Dermis microvascular lymphatic vessel endothelial cell (primary cell): Measurements from ENCODE around the gene FBXO30. TPM values are rescaled to one million over a fixed set of nuclear protein-coding genes. Genes with fewer than 3 reads are reported as not detected.

ENCODE experiments used
- DNase-seq, 2 donors: peaks; one replicate each; pipeline versions ENCODE4 v3.0.0 to v3.0.0-alpha.2; 2010; ENCODE audit warnings: low read depth in 2 of 2
- total RNA-seq: library from RNA; depleted of rRNA; stranded (reverse); fragments of >200 nt; gene quantifications from 2 replicates; pipeline ENCODE4 v1.2.1, GENCODE V29; 2014

FBXO30 gene
- total RNA-seq, 1 donor from 2014 or later: 11.4 TPM

DNA sequence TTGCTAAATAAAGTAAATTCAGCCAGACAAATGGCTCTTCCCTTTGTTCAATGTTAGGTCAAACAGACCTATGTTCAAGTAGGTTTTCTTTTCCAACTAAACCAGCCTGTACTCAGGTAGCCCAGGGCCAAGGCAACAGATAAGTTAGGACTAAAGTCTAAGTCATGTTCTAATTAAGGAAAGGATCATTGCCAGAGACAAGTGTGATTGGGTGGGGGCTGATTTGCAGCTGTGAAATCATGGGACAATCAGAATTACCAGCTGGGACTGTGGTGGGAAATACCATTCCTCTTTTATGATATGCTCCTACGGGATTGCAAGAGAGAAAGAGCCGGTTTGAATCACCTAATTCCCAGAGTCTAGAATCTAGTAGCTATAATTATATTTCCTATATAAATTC is 4.2 kb upstream of the FBXO30 start:
- DNase-seq: no peak

DNA sequence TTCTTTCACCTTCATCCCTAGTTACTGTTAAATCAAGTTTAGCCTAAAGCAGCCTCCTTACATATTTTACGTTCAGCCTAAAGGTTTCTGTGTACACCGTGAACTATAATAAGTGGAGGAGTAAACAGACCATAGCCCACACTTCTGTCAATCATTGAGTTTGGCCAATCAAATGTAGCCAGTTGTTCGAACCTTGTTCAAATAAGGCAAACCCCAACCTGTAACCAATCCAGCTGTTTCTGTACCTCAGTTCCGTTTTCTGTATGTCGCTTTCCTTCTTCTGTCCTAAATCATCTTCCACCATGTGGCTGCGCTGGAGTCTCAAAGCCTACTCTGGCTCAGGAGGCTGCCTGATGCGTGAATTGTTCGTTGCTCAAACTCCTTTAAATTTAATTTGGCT is 1.8 kb upstream of the FBXO30 start:
- no peak for DNase-seq

DNA sequence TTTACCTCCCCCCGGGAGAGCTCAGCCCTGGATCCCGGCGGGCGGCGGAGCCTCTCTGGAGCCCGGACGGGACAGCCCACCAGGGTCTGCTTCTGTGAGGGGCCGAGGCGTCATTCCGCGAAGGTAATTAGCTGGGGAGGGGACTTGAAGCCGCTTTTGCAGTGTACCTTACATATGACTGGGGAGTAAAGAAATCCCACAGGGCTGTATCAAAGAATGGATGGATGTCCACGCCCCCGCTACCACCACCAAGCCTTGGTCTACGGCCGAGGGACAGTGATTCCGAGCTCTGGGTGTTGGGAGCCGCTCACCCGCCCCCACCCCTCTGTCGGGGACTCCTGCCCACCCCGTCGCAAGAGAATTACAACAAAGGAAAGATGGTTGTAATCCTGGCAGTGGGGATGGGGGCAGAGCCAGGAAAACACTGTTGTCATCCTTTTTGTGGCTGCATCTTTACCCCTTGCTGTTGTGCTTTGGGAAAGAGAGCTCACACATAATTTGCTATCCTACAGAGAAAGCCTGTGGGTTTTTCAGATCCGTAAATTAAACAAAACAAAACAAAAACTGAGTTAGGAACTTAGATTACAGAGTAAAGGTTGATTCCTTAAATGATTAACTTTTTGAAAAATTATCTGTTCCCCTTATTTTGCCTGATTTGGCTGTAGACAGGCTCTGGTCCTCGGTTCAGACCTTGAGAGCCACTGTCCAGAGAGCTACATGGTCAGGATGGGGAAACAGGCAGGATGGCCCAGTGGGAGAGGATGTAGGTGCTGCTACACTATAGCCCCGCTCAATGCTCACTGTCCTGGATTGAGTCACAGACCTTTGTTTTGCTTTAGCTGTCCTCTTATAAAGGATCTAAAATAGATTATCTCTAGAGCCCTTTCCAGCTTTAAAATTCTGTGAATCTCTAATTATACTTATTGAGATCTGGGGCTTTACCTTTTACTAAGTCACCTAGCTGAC is 997 bp upstream of the FBXO30 start:
- DNase-seq: peak in 1 of 2 donors; percentile 33

DNA sequence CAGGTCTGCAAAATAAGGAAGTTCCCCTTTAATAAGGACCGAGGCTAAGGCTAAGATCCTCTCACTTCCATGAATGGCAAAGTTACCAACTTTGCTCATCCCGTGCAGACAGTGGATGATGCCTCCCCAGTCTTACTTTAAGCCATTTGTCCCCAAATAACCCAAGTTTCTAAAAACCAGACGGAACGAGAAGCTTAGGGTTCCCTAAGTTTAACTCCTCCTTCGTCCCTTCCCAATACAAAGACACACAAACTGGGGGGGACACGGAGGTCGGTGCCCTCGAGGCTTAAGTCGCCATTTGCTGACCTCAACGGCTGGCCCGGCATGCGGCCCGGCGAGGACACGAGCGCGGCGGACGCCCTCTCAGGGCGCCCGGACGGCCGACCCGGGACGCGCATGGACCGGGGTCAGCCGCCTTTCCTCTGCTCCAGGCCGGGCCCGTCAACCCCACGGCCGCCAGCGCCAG is 527 bp downstream of the FBXO30 start:
- DNase-seq: peak in 1 of 2 donors; percentile 49

DNA sequence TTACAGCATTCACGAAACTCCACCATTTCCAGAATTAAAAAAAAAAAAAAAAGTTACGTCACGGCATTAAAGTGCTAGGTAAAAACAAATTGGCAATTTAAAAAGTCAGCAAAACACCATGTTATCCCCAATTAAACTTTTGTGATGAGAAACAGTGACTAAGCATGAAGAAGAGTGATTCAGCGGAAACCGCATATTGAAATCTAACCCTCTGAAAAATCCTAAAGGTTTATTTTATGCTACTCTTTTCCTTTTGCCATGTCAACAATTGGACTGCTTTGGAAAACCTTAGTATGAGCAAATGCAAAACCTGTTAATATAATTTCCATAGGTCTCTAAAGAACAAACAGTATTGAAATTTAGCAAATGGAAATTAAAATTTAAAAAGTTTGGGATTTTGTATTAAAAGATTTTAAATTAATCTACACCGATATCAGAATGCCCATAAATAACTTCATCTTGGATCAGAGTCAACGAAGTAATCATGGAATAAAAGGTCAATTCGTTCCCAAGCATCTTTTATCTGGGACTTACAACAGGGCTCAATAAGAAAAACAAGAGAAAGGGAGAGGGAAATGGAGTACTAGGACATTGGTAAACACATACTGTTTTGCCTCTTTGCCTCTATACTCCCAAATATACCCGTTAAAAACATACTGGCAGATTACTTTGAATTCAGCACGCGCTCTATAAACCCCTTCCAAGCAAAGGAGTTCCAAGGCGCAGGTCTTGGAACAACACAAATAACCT is 1.1 kb downstream of the FBXO30 start:
- DNase-seq: peak; percentile 60 to 77

DNA sequence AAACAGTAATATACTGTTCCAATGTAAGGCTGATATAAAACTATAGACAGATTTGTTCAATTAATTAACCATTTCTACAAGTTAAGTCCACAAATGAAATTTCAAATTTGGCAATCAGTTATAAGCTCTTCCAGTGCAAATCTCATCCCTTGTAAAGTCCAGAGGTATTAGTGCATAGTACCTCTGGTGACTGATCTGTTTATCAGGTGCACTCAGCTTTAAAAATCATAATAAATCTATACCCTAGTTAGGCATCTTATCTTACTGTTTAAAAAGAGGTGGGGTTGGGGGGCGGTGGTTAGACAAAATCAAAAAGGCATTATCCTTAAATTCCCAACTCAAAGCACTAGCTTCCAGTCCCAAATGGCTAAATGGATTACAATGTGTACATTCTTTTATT is 2.9 kb downstream of the FBXO30 start:
- DNase-seq: no peak

DNA sequence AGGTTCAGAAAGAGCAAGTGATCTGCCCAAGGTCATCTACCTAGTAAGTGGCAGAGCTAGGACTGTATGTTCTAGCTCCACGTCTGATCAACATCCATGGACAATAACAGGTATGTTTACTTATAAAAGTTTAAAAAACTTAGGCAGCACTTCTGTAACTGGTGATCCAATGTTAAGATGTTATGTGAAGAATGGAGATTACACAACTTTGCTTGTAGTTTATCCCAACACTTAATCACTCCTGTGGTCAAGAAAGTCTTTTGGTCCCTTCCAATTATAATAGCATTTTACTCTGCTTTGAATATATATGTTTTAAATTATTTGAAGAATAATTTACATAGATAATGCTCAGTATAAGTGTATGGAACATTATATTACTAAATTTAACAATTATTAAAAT is 4.8 kb downstream of the FBXO30 start:
- no peak for DNase-seq

DNA sequence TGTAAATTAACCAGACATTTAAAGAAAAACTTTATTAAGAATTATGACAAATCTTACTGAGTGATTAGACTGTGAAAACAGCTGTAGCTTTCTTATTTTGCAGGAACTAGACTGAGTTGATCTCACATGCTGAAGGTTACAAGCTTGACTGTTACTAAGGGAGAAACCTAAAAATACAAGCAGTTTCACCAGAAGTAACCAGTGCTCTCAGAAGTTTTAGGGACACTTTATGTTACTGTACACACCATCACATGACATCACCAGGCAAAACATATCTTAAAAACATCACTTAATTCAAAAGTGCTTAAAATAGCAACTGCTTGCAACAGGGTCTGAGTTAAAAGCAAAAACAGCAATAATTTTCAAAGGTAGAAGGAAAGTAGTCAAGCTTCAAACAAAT is 5.4 kb downstream of the FBXO30 start:
- DNase-seq: no peak

DNA sequence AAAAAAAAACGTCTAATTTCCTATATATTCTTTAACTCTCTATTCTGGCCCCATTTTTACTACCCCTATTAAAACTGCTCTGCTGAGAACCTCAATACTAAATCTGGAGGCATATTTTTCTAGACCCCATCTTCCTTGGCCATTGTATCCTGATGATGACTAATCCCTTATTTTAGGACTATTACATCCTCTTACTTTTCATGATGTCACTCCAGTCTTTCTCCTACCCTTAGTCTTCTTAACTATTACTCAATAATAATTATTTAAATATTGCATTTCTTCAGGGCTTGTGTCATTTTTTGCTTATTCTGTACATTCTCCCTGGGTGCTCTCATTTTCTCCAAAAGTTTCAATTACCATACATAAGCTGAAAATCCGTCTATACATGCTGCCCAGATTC is 6.4 kb downstream of the FBXO30 start:
- no peak for DNase-seq

DNA sequence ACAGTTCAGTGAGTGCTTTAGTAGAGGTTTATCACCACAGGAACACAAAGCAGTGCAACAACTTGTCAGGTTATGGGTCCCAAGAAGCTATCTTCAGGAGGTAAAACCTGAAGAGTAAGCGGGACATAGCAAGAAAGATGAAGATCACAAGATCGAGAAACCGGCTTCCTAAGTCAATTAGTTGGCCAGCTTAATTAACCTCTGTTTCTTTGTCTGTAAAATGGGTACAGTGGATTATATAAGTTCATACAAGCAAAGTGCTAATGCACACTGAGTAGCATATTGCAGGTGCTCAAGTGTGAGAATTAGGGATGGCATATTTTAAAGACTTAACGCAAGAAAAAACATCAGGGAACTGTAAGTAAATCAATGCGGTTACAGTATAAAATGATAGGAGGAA is 12.5 kb downstream of the FBXO30 start:
- DNase-seq: no peak

DNA sequence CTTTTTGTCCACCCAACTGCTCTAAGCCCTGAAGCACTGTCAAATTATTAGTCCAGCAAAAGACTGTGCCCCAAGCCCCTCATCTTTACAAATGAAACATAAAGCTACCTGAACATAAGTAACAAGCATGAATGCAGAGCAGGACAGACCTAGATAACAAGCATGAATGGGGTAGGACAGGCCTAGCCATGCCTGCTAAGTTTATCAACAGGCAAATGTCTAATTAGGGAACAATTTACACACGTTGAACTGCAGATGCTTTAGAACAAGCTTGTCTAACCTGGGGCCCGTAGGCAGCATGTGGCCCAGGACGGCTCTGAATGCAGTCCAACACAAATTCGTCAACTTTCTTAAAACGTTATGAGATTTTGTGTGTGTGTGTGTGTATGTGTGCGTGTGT is 13.6 kb downstream of the FBXO30 start:
- DNase-seq: no peak

DNA sequence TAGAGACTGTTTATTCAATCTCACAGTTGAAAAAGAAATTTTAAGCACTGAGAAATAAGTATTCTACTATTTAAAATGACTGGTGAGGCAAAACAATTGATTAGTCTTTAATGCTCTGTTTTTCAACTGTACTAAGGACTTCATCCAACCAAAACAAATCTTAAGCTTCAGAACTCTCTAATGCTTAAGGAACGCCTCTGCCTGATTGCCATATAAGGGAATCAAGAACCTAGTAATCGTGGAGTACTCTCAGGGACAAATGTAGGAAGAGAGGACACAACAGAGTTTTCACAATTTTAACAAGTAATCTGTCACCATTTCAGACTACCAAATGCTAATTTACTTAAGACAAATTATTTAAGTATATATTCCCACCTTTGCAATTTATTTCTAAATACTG is 16.1 kb downstream of the FBXO30 start:
- peak in 1 of 2 donors; percentile 10 for DNase-seq

DNA sequence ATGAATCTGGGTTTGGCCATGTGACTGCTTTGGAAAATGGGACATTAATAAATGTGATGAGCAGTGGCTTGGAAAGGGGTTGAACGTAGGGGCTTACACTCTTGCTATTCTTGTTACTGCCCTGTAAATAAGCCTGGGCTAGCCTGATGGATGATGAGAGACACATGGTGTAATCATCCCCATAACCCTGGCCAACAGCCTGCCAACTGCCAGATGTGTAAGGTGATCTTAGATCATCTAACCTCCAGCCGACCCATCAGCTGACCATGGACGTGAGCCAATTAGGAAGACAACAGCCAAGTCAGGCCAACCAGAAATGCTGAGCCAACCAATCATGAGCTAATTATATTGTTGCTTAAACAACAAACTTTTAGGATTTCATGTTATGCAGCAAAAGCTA is 25.2 kb downstream of the FBXO30 start:
- peak in 1 of 2 donors; percentile 6 for DNase-seq

DNA sequence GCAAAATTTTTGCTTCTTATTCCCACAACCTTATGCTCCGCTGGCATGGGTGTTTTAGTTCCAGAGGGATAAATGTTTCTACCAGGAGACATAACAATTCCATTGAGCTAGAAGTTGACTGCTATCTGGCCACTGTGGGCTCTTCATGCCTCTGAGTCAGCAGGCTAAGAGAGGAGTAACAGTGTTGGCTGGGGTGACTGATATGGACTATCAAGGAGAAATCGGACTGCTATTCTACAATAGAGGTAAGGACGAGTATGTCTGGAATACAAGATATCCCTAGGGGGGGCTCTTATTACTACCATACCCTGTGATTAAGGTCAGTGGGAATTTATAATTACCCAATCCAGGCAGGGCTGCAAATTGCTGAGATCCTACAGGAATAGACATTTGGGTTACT is 26.9 kb downstream of the FBXO30 start:
- no peak for DNase-seq

DNA sequence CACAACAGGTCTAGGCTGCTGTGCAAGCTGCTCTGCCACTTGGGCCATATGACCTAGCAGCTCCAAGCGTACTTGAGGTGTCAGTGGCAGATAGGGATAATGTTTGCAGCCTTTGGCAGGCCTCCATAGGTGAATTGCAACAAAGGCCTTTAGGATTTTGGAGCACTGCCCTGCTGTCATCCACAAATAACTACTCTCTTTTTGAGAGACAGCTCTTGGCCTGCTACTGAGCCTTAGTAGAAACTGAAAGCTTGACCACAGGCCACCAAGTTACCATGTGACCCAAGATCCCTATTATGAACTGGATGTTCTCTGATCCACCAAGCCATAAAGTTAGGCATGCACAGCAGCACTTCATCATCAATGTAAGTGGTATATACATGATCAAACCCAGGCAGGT is 29.9 kb downstream of the FBXO30 start:
- no peak for DNase-seq

DNA sequence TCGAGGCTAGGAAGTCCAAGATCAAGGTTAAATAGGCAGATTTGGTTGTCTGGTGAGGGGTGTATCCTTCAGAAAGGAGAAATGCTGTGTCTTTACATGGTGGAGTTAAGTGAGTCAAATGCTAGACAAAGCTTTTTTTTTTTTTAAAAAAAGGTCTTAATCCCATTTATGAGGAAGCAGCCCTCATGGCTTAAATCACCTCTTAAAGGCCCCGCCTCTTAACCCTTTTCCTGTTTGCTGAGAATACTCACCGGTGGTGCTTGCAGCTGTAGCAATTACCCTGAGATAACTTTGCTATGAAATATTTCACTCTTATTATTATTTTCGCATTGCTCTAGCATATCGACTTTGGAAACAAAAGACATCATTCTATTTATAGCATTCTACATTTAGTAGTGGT is 30.8 kb downstream of the FBXO30 start:
- DNase-seq: no peak

DNA sequence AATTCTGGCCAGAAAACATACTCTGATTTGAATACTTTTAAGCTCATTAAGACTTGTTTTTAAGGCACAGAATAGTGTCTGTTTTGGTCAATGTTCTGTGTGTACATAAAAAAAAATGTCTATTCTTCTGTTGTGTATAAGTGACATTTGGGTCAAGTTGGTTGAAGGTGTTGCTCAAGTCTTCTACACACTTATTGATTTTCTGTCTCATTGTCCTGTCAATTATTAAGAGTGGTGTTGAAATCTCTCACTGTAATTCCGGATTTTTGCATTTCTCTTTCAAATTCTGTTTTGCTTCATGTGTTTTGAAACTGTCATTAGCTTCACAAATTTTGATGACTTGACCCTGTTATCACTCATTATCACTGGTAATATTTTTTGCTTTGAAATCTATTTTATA is 41.7 kb downstream of the FBXO30 start:
- no peak for DNase-seq

DNA sequence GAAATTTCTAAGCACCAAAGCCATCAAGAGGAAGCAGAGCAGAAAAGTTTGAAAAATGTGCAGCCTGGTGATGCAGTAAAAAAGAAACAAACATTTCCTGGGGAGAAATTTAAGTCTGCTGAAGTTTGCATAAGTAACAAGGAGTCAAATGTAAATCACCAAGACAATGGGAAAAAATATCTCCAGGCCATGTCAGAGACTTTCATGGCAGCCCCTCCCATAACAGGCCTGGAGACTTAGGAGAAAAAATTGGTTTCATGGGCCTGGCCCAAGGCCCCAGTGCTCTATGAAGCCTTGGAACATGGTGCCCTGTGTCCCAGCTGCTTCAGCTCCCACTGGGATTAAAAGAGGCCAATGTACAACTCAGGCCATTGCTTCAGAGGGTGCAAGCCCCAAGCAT is 49.1 kb downstream of the FBXO30 start:
- DNase-seq: no peak

DNA sequence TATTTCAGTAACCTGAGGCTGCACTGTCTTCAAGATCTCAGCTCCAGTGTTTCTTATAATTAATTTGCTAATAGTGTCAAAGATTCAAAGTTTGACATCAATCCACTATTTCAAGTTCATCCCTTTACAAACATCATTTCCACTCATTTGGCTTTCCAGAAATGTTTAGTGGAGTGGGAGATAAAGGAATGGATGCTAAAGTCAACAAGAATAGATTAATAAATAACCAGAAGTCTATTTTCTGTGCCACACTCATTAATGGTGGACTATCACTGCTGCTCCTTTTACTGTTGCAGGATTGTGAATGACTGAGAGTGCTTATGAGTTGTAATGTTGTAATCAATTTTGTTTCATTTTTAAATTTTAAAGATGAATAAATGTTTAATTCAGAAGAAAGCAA is 50.9 kb downstream of the FBXO30 start:
- DNase-seq: no peak

DNA sequence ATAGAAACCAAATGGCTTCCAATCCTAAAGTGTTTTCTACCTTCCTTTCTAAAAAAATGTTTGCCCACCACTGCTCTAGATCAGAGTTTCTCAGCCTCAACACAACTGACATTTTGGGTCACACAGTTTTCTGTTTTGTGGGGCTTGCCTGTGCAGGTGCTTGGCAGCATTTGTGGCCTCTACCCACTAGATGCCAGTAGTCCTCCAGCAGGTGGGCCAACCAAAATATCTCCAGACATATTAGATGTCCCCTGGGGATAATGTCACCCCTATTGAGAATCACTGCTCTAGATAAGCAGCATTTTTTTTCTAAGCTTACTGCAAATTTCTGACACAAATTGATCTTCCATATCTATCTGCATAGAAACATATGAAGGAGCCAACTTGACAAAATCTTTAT is 53.0 kb downstream of the FBXO30 start:
- no peak for DNase-seq

DNA sequence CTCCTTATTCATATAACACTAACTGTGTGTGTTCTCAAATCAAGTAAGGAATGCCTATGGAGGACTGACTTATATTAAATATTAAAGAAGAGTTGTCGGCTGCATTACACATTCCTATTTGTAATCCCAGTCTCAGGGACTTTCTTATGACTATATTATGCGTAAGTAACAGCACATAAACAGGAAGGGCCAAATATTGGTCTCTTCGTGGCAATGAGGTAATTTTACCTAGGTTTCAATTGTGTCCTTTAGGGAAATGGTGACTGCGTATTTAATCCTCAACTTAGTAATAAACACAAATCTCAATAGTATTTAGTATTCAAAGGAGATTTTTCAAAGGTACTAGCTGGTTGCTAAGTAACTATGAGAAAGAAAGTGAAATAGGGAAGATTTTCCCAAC is 56.5 kb downstream of the FBXO30 start:
- DNase-seq: no peak

DNA sequence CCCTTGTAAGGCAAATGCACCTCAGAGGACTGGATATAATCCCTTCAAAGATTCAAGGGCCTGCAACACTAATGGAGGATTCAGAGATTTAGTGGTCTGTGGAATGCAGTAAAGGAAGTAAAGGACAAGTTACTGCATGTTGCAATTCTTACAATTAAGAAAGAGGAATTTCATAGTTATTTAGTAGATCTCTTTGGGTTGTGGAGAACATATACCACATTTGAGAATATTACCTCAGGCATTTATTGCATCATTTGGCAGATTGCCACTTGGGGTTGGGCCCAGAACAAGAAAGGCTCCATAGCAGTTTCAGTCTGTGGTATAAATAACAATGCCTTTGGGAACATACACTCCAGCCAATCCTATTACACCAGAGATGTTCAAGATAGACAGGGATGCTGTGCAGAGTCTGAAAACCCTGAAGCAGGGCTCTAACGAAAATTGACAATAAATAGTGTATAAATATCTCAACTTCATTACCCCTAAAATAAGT is 58.4 kb downstream of the FBXO30 start:
- DNase-seq: peak; percentile 28 to 54
